Activated T-cell treated with anti-CD3 and anti-CD28 coated beads, Interleukin-2, amount 50 U/mL, for 24 hours (primary cell): Measurements from ENCODE around the gene MRI1.
"Not testable (repeated sequence)": the region's sequence is repeated elsewhere in the genome, so short reads cannot be mapped to it uniquely, and the experiment has no call there.

ENCODE experiments used
- DNase-seq: peaks from one replicate; pipeline ENCODE4 v3.0.0-alpha.2; 2020
- H3K27ac Mint-ChIP-seq: 2 replicates; pipeline ENCODE4 v1.8.0; 2020; ENCODE audit warnings: mild to moderate bottlenecking, mixed read lengths
- H3K27me3 Mint-ChIP-seq: 2 replicates; pipeline ENCODE4 v1.8.0; 2020; ENCODE audit warnings: mixed read lengths
- H3K36me3 Mint-ChIP-seq: 2 replicates; pipeline ENCODE4 v1.8.0; 2020; ENCODE audit warnings: low read depth, mixed read lengths
- H3K4me1 Mint-ChIP-seq: 2 replicates; pipeline ENCODE4 v1.8.0; 2020; ENCODE audit warnings: low read depth, mixed read lengths
- H3K4me3 Mint-ChIP-seq: 2 replicates; pipeline ENCODE4 v1.8.0; 2020; ENCODE audit warnings: mild to moderate bottlenecking, moderate library complexity, mixed read lengths
- H3K9me3 Mint-ChIP-seq: 2 replicates; pipeline ENCODE4 v1.8.0; 2020; ENCODE audit warnings: mixed read lengths

The MRI1 gene

DNA sequence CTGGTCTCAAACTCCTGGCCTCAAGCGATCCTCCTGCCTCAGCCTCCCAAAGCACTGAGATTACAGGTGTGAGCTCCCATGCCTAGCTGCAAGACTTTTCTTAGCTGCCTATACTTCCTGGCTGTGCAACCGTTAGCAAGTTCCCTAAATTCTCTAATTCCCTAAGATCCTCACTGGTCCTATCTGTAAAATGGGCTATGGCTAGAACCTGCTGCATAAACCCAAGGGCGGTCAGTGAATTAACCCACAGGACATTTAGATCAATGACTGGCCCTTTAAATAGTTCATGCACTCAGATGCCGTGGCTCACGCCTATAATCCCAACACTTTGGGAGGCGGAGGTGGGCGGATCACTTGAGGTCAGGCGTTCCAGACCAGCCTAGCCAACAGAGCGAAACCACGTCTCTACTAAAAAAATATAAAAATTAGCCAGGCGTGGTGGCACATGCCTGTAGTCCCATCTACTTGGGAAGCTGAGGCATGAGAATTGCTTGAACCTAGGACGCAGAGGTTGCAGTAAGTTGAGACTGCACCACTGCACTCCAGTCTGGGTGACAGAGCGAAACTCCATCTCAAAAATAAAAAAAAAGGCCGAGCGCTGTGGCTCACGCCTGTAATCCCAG is 5.8 kb downstream of the MRI1 start:
- peaks cover 71% of the 10 kb centered on the region for H3K36me3 Mint-ChIP-seq
- no peak for DNase-seq
- no peaks in the 10 kb centered on the region for H3K9me3 Mint-ChIP-seq
- no peaks in the 10 kb centered on the region for H3K27me3 Mint-ChIP-seq
- H3K4me1 Mint-ChIP-seq, result peaks cover 15% of the 10 kb centered on the region
- no peak overlapping the region for H3K4me3 Mint-ChIP-seq
- peak overlapping the region; percentile 20 for H3K27ac Mint-ChIP-seq

DNA sequence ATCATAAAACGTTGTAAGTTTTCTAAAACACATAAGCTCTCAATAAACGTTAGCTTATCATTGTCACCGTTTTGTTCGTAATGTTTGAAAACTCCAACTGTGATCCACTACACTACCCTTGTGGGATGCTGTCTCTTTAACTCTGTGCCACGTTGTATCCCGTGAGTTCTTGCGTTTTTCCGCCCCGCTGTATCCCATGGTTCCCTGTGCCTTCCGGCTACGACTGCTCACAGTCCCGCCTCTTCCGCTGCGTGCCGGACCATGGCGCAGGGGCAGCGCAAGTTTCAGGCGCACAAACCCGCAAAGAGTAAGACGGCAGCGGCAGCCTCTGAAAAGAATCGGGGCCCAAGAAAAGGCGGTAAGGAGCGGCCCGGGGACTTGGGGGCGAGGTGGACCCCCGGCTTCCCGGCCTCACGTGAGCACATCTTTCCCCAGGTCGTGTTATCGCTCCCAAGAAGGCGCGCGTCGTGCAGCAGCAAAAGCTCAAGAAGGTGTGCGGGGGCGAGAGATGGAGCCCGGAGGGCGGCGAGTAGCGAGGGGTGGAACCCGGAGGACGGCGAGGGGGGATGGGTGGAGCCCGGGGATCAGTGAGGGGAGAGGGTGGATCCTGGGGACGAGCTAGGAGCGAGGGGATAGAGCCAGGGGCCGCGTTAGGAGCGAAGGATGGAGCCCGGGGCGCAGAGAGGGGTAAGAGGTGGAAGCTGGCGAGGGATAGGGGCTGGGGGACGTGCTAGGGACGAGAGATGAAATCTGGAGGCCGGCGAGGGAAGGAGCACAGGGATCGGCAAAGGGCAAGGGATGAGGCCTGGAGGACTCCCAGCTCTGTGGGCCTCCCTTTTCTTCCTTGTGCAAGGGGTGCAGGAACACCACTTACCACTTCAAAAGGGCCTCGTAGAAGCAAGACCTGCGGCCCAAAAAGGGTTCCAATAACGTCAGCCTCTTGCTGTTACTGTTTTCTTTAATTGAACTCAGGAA is 10.2 kb downstream of the MRI1 start, which contains the start of gene C19orf53:
C19orf53 (plus strand) TSS at position 240 of the 975 bp plus-strand sequence; CDS start at position 262, 22 bp downstream.
- H3K9me3 Mint-ChIP-seq, result no peaks in the 10 kb centered on the region
- peaks cover 78% of the 10 kb centered on the region for H3K36me3 Mint-ChIP-seq
- H3K27ac Mint-ChIP-seq, result peak within 1 kb of the TSS; percentile 98
- peak within 1 kb of the TSS; percentile 99 for H3K4me3 Mint-ChIP-seq
- H3K4me1 Mint-ChIP-seq, result peaks cover 19% of the 10 kb centered on the region
- peak; percentile 88 for DNase-seq
- no peaks in the 10 kb centered on the region for H3K27me3 Mint-ChIP-seq

DNA sequence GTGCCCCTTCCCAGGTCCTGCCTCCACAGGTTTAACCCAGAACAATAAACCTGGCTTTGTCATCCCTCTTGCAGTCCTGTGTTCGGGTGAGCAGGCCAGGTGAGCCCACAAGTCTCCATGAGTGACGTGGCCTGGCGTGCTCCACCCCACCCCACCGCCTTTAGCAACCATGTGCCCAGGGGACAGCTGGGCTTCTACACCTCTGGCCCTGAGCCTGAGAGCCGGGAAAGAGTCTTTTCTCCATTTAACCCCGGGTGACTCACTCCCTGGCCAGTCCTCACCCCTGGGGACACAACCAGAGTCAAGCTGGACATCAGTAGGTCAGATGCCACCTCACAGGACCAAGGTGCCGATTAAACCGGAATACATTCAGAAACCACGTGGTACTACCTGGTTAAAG is 14.1 kb downstream of the MRI1 start:
- H3K4me1 Mint-ChIP-seq, result peaks cover 35% of the 10 kb centered on the region
- no peaks in the 10 kb centered on the region for H3K9me3 Mint-ChIP-seq
- H3K27ac Mint-ChIP-seq, result peak overlapping the region; percentile 5
- no peak overlapping the region for H3K4me3 Mint-ChIP-seq
- H3K36me3 Mint-ChIP-seq, result peaks cover 58% of the 10 kb centered on the region
- no peaks in the 10 kb centered on the region for H3K27me3 Mint-ChIP-seq
- DNase-seq, result no peak

DNA sequence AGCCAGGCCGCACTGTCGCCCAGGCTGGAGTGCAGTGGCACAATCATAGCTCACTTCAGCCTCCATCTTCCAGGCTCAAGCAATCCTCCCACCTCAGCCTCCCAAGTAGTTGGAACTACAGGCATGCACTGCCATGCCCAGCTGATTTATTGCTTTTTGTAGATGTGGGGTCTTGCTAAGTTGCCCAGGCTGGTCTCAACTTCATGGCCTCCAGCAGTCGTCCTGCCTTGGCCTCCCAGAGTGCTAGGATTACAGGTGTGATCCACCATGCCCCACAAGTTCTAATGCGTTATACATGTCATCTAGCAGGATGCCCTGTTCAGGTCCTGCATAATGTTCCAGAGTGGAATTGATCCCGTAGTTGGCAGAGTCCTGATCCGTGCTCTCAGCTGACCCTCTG is 14.5 kb downstream of the MRI1 start:
- Mint-ChIP-seq H3K4me3 (no peak overlapping the region), H3K27ac (peak overlapping the region; percentile 63), H3K4me1 (peaks cover 39% of the 10 kb centered on the region), H3K9me3 (no peaks in the 10 kb centered on the region), H3K36me3 (peaks cover 58% of the 10 kb centered on the region), H3K27me3 (no peaks in the 10 kb centered on the region)
- no peak for DNase-seq

DNA sequence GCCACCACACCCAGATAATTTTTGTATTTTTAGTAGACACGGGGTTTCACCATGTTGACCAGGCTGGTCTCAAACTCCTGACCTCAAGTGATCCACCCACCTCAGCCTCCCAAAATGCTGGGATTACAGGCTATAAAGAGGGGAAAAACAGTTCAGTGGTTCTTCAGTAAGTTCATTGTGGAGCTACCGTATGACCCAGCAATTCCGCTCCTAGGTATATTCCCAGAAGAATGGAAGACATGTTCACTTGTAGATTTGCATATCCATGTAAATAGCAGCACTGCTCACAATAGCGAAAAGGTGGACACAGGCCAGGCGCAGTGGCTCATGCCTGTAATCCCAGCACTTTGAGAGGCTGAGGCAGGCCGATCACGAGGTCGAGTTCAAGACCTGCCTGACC is 15.5 kb downstream of the MRI1 start:
- Mint-ChIP-seq H3K4me1 (peaks cover 38% of the 10 kb centered on the region), H3K36me3 (peaks cover 50% of the 10 kb centered on the region)

DNA sequence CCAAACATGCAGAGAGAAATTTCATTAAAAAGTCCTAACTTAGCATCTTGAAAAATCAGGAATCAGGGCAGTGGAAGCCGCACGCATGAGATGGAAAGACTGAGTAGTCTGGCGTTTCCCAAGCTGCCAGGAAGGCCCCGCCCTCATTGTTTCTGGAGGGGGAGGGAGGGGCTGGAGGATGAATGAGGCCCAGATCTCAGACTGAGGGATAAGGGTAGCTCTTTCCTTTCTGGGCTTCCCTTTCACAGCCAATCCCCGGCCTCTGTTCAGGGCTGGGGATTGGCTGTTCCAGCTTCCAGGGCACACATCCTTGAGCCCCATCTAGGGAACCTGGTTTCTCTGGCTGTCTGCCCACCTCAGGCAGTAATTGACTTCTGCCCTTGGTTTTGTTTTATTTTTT is 17.2 kb downstream of the MRI1 start:
- H3K4me1 Mint-ChIP-seq, result peaks cover 33% of the 10 kb centered on the region
- no peak overlapping the region for H3K27ac Mint-ChIP-seq
- H3K4me3 Mint-ChIP-seq, result no peak overlapping the region
- H3K9me3 Mint-ChIP-seq, result no peaks in the 10 kb centered on the region
- no peak for DNase-seq
- peaks cover 33% of the 10 kb centered on the region for H3K36me3 Mint-ChIP-seq
- H3K27me3 Mint-ChIP-seq, result no peaks in the 10 kb centered on the region

More for the DNA sequence above, 15.5 kb downstream of the MRI1 start:
- not testable (repeated sequence) for H3K27me3 Mint-ChIP-seq, H3K9me3 Mint-ChIP-seq, H3K27ac Mint-ChIP-seq, H3K4me3 Mint-ChIP-seq, DNase-seq

DNA sequence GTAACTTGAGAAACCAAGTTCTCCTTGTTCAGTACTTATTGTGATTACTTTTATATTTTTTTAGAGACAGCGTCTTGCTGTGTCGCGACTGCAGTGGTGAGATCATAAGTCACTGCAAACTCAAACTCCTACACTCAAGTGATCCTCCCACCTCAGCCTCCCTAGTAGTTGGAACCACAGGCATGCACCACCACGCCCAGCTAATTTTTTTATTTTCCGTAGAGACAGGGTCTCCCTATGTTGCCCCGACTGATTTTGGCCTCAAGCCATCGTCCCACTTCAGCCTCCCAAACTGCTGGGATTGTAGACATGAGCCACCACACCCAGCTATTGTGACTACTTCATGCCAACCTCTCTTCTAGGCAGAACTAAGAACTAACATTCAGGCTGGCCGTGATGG is 18.2 kb downstream of the MRI1 start:
- no peaks in the 10 kb centered on the region for H3K9me3 Mint-ChIP-seq
- DNase-seq, result no peak
- H3K4me3 Mint-ChIP-seq, result no peak overlapping the region
- peaks cover 24% of the 10 kb centered on the region for H3K36me3 Mint-ChIP-seq
- H3K4me1 Mint-ChIP-seq, result peaks cover 37% of the 10 kb centered on the region
- H3K27ac Mint-ChIP-seq, result no peak overlapping the region
- no peaks in the 10 kb centered on the region for H3K27me3 Mint-ChIP-seq

DNA sequence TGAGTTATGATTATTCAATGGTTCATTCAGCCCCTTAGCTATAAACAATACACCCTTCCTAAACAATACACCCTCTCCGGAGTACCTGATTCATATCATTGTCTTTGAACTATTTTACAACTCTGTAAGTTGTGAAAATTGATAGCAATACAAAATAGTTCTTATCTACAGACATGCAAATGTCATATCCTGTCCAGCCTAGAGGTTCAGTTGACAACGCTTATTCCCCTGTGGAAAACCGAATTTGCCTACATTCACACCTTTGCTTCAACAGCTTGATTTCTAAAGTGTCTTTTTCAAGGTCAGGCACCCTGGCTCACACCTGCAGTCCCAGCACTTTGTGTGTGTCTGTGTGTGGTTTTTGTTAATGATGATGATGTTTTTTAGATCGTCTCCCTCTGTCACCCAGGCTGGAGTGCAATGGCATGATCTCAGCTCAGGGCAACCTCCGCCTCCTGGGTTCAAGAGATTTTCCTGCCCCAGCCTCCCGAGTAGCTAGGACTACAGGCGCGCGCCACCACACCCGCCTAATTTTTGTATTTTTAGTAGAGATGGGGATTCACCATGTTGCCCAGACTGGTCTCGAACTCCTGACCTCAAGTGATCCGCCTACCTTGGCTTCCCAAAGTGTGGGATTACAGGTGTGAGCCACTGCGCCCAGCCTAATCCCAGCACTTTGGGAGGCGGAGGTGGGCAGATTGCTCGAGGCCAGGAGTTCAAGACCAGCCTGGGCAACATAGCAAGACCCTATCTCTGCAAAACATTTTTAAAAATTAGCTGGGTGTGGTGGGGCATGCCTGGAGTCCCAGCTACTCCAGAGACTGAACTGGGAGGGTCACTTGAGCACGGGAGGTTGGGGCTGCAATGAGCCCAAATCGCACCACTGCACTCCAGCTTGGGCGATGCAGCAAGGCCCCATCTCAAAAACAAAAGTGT is 19.5 kb downstream of the MRI1 start:
- no peak for DNase-seq
- Mint-ChIP-seq H3K9me3 (no peaks in the 10 kb centered on the region), H3K36me3 (peaks cover 11% of the 10 kb centered on the region), H3K4me3 (no peak overlapping the region), H3K4me1 (peaks cover 44% of the 10 kb centered on the region), H3K27me3 (no peaks in the 10 kb centered on the region), H3K27ac (peak overlapping the region; percentile 19)

DNA sequence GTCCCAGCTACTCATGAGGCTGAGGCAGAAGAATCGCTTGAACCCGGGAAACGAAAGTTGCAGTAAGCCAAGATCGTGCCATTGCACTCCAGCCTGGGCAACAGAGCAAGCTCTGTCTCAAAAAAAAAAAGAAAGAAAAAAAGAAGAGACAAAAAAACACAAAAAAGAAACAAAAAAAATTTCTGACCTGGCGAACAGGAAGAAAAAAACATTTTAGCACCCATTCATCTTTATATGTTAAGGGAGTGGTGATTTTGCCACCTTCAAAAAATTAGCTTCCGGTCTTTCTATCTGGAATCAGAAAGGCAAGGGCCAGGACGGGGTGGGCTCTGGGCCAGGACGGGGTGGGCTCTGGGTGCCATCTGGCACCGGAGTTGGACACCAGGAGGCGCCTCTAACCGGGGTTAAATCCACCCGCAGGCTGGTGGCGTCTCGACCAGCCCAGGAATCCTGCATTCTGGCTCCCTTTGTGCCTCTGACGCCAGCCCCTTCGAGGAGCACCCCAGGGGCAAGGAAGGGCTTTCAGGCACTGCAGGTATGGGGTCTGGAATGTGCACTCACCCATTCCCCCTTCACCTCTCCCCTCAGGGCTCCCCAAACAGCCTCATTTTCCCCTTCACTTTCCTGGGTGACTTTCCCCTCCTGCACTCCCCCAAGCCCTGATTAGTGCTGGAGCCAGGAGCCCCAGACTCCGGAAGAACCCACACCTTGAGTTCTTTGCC is 20.6 kb downstream of the MRI1 start:
- no peaks in the 10 kb centered on the region for H3K36me3 Mint-ChIP-seq
- peak overlapping the region; percentile 72 for H3K27ac Mint-ChIP-seq
- peak overlapping the region; percentile 58 for H3K4me3 Mint-ChIP-seq
- peaks cover 48% of the 10 kb centered on the region for H3K4me1 Mint-ChIP-seq
- DNase-seq, result peak; percentile 81
- H3K9me3 Mint-ChIP-seq, result no peaks in the 10 kb centered on the region
- no peaks in the 10 kb centered on the region for H3K27me3 Mint-ChIP-seq

DNA sequence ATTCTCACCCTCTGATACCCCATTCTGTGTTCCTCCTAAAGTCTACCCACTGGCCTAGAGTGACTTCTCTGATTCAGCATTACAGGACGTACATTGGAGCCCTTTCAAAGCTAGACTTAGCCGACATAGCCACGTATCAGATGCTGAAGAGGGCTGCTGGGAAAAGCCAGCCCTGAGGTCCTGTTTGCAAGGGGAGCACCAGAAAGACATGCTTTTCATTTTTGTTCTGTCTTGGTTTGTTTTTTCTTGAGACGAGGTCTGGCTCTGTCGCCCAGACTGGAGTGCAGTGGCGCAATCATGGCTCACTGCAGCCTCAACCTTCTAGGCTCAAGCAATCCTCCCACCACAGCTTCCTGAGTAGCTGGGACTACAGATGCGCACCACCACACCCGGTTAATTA is 24.7 kb downstream of the MRI1 start:
- Mint-ChIP-seq H3K4me1 (peaks cover 37% of the 10 kb centered on the region), H3K4me3 (no peak overlapping the region), H3K36me3 (no peaks in the 10 kb centered on the region), H3K27me3 (no peaks in the 10 kb centered on the region), H3K27ac (peak overlapping the region; percentile 69), H3K9me3 (no peaks in the 10 kb centered on the region)
- DNase-seq, result peak; percentile 49

DNA sequence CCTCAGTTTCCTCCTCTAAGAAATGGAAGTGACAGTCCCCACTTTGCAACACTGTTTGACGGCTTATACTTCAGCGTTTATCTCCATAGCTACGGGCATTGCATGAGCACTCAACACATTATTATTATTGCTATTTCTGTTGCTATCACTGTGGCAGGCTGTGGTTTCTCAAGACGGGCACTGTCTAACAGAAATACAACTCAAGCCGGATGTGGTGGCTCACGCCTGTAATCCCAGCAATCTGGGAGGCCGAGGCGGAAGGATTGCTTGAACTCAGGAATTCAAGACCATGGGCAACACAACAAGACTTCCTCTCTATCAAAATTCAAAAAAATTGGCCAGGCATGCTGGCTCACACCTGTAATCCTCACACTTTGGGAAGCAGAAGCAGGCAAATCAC is 26.0 kb downstream of the MRI1 start:
- no peaks in the 10 kb centered on the region for H3K9me3 Mint-ChIP-seq

DNA sequence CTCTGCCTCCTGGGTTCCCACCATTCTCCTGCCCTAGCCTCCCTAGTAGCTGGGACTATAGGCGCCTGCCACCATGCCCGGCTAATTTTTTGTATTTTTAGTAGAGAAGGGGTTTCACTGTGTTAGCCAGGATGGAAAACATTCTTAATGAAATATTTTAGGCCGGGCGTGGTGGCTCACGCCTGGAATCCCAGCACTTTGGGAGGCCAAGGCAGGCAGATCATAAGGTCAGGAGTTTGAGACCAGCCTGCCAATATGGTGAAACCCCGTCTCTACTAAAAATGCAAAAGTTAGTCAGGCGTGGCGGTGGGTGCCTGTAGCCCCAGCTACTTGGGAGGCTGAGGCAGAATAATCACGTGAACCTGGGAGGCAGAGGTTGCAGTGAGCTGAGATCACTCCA is 29.0 kb downstream of the MRI1 start:
- not testable (repeated sequence) for H3K9me3 Mint-ChIP-seq, H3K27me3 Mint-ChIP-seq, H3K36me3 Mint-ChIP-seq, DNase-seq
- Mint-ChIP-seq H3K4me3 (peak overlapping the region; percentile 34), H3K4me1 (peaks cover 36% of the 10 kb centered on the region), H3K27ac (peak overlapping the region; percentile 26)

More for the DNA sequence above, 26.0 kb downstream of the MRI1 start:
- Mint-ChIP-seq H3K36me3 (peaks cover 2% of the 10 kb centered on the region), H3K27ac (no peak overlapping the region), H3K4me3 (no peak overlapping the region), H3K4me1 (peaks cover 36% of the 10 kb centered on the region), H3K27me3 (no peaks in the 10 kb centered on the region)
- no peak for DNase-seq

DNA sequence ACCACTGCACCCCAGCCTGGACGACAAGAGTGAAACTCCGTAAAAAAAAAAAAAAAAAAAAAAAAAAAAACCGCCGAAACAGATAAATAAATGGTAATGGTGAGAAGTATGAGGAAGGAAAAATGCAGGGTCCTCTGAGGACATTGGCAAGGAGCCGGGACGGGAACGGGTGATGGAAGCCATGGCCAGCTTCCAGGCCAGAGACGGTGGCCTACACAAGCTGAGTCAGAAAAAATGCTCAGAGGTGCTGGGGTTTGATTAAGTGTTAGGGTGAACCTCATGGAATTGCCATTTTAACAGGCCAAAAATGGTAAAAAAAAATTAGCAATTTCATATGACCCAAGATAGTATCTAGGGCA is 30.1 kb downstream of the MRI1 start:
- no peak for DNase-seq
- Mint-ChIP-seq H3K4me3 (peak overlapping the region; percentile 95), H3K27me3 (no peaks in the 10 kb centered on the region), H3K9me3 (no peaks in the 10 kb centered on the region), H3K4me1 (peaks cover 30% of the 10 kb centered on the region), H3K36me3 (peaks cover 2% of the 10 kb centered on the region), H3K27ac (peak overlapping the region; percentile 94)
